RKO (cell line): ENCODE data around the gene CABLES1.
"Not testable (repeated sequence)": the region's sequence is repeated elsewhere in the genome, so short reads cannot be mapped to it uniquely, and the experiment has no call there.

Source experiments
- DNase-seq: peaks from one replicate; pipeline ENCODE4 v3.0.0-alpha.2; 2016; ENCODE audit warnings: low spot score

Gene CABLES1

GRCh38 chr18:23266717-23267446 lies 131.6 kb downstream of the CABLES1 start:
- DNase-seq: no peak

GRCh38 chr18:23267447-23267776 lies 132.1 kb downstream of the CABLES1 start:
- DNase-seq: no peak

- no peak for DNase-seq
Measured at GRCh38 chr18:23268641-23269040, 133.4 kb downstream of the CABLES1 start.

- not testable (repeated sequence) for DNase-seq
Measured at GRCh38 chr18:23269068-23269467, 133.8 kb downstream of the CABLES1 start.

- no peak for DNase-seq
Measured at GRCh38 chr18:23269928-23270327, 134.6 kb downstream of the CABLES1 start.

GRCh38 chr18:23270986-23271680 lies 135.8 kb downstream of the CABLES1 start:
- DNase-seq: no peak

- no peak for DNase-seq
Measured at GRCh38 chr18:23272498-23273232, 137.4 kb downstream of the CABLES1 start.

GRCh38 chr18:23273443-23273966 lies 138.2 kb downstream of the CABLES1 start:
- no peak for DNase-seq

- no peak for DNase-seq
Measured at GRCh38 chr18:23274638-23275482, 139.6 kb downstream of the CABLES1 start.

- DNase-seq: no peak
Measured at GRCh38 chr18:23276451-23276850, 141.2 kb downstream of the CABLES1 start.

GRCh38 chr18:23277399-23277798 lies 142.1 kb downstream of the CABLES1 start:
- no peak for DNase-seq

- no peak for DNase-seq
Measured at GRCh38 chr18:23279931-23280330, 144.6 kb downstream of the CABLES1 start.

- no peak for DNase-seq
Measured at GRCh38 chr18:23280844-23281243, 145.6 kb downstream of the CABLES1 start.

- no peak for DNase-seq
Measured at GRCh38 chr18:23281626-23282436, 146.5 kb downstream of the CABLES1 start.

- DNase-seq: no peak
Measured at GRCh38 chr18:23282437-23282781, 147.1 kb downstream of the CABLES1 start.

- no peak for DNase-seq
Measured at GRCh38 chr18:23283916-23284430, 148.7 kb downstream of the CABLES1 start.

GRCh38 chr18:23284629-23285028 lies 149.3 kb downstream of the CABLES1 start:
- DNase-seq: no peak

- DNase-seq: not testable (repeated sequence)
Measured at GRCh38 chr18:23285581-23285980, 150.3 kb downstream of the CABLES1 start.

GRCh38 chr18:23291456-23292205 lies 156.3 kb downstream of the CABLES1 start:
- no peak for DNase-seq

- no peak for DNase-seq
Measured at GRCh38 chr18:23300231-23300805, 165.0 kb downstream of the CABLES1 start.
